GM18517 (cell line): ENCODE results near the gene FGF12.

ENCODE experiments used
- ATAC-seq: cut with Tn5 transposase; IDR thresholded peaks from one replicate; pipeline ENCODE4 v1.9.1; 2021; ENCODE audit warnings: mild to moderate bottlenecking, moderate library complexity; ENCODE audit not compliant: unreplicated experiment

Gene FGF12

GRCh38 chr3:192514081-192514753, 213.1 kb downstream of the FGF12 start:
- ATAC-seq, result no peak

GRCh38 chr3:192505731-192506130, 221.6 kb downstream of the FGF12 start:
- no peak for ATAC-seq

- no peak for ATAC-seq
Observed at GRCh38 chr3:192501401-192501800, 225.9 kb downstream of the FGF12 start.

- no peak for ATAC-seq
Observed at GRCh38 chr3:192496905-192497587, 230.3 kb downstream of the FGF12 start.

GRCh38 chr3:192494174-192494573, 233.2 kb downstream of the FGF12 start:
- peak; percentile 85 for ATAC-seq

- ATAC-seq, result no peak
Observed at GRCh38 chr3:192490720-192491119, 236.6 kb downstream of the FGF12 start.

GRCh38 chr3:192489579-192489978, 237.8 kb downstream of the FGF12 start:
- no peak for ATAC-seq

- no peak for ATAC-seq
Observed at GRCh38 chr3:192487033-192487432, 240.3 kb downstream of the FGF12 start.

GRCh38 chr3:192482809-192483208, 244.5 kb downstream of the FGF12 start:
- ATAC-seq, result no peak

GRCh38 chr3:192482391-192482790, 244.9 kb downstream of the FGF12 start:
- no peak for ATAC-seq

- ATAC-seq, result no peak
Observed at GRCh38 chr3:192481638-192482037, 245.7 kb downstream of the FGF12 start.

- peak; percentile 95 for ATAC-seq
Observed at GRCh38 chr3:192467230-192468140, 259.9 kb downstream of the FGF12 start.

- ATAC-seq, result no peak
Observed at GRCh38 chr3:192449036-192449435, 278.3 kb downstream of the FGF12 start.

- ATAC-seq, result no peak
Observed at GRCh38 chr3:192445770-192446644, 281.3 kb downstream of the FGF12 start.

GRCh38 chr3:192444791-192445106, 282.6 kb downstream of the FGF12 start:
- ATAC-seq, result no peak

GRCh38 chr3:192444096-192444790, 283.1 kb downstream of the FGF12 start:
- ATAC-seq, result peak; percentile 89

- no peak for ATAC-seq
Observed at GRCh38 chr3:192435241-192435640, 292.1 kb downstream of the FGF12 start.

GRCh38 chr3:192434186-192434585, 293.2 kb downstream of the FGF12 start:
- ATAC-seq, result peak; percentile 20

GRCh38 chr3:192433704-192434103, 293.6 kb downstream of the FGF12 start:
- peak; percentile 67 for ATAC-seq

- ATAC-seq, result no peak
Observed at GRCh38 chr3:192422997-192423342, 304.4 kb downstream of the FGF12 start.
